ENCODE measurements around the gene ERC2. TPM values are rescaled to one million over a fixed set of nuclear protein-coding genes. Genes with fewer than 3 reads are reported as not detected.

The ERC2 gene
- total and polyA plus RNA-seq, 2 donors (not counting 3 experiments of a cell fraction or from before 2014, with no cell fraction given), result 5.6 to 15.5 TPM

DNA sequence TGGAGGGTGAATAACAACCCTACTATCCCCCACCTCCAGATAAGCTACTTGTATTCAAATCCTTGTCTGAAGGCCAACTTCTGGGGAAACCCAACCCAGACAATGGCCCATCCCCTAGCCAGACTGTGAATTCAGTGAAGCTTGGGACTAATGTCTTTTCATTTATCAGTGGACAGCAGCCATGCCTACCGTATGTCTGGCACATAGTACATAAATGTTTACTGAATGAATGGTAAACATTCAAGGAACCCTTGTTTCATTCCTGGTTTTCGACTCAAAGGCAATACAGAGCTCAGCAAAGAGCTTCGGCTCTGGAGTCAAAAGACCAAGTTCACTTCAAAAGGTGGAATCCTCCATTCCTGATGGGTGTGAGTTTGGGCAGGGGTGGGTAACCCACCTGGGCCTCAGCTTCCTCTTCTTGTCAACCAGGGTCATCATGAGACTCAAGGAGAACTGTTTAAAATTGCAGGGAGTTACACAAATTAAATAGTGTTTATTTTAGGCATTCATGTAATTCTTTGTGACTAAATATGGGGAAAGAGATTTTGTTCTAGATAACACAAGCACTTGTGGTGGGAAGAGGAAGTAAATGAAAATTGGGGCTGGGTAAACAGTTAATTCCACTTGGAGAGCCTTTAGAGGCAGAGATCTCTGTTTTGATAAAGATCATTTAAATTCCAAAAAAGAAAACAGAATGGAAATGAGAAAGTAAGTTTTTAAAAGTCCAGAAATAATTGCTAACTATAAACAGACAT, 677.5 kb downstream of the ERC2 start:
- no peak for TF ChIP-seq GATA2 (IDR thresholded peaks at IDR 0.05; ENCODE audit: insufficient read depth, insufficient read length, low read depth, low read length)
- TF ChIP-seq JUN (IDR thresholded peaks at IDR 0.05; ENCODE audit: borderline replicate concordance, insufficient read depth, insufficient read length, low read depth), result no peak
- TF ChIP-seq MAX (IDR thresholded peaks at IDR 0.05; ENCODE audit: insufficient read depth, insufficient read length), result no peak
- no peak for TF ChIP-seq FOS (IDR thresholded peaks at IDR 0.05; ENCODE audit: borderline replicate concordance, insufficient read depth, low read length)
- no peak for TF ChIP-seq EZH2 (IDR thresholded peaks at IDR 0.05; ENCODE audit: borderline replicate concordance, low read depth, low read length, severe bottlenecking)
- TF ChIP-seq POLR2A (IDR thresholded peaks at IDR 0.05; ENCODE audit: low read depth, low read length), result no peak
- no peak for TF ChIP-seq POLR2AphosphoS5 (IDR thresholded peaks at IDR 0.05; ENCODE audit: insufficient read depth, low read depth, low read length)
- no peak for TF ChIP-seq CTCF (IDR thresholded peaks at IDR 0.05; ENCODE audit: extremely low read depth in 1 of 2, insufficient read depth in 1 of 2, low read depth in 1 of 2, low read length in 2 of 2)
- TF ChIP-seq MYC (IDR thresholded peaks at IDR 0.05; ENCODE audit: low read depth, low read length), result no peak
- Histone ChIP-seq H3K9me1 (replicated peaks; ENCODE audit: control insufficient read depth, extremely low read depth, insufficient read depth, low read length) (no peaks in the 10 kb centered on the region), H4K20me1 (replicated peaks; ENCODE audit: control insufficient read depth, extremely low read depth, insufficient read depth, low read length) (no peaks in the 10 kb centered on the region), H3K4me3 (replicated peaks in 1 of 3; ENCODE audit: insufficient read depth in 1 of 3, low read depth in 1 of 3, low read length in 3 of 3) (no peak overlapping the region), H3K4me2 (ENCODE audit: insufficient read depth, low read length) (no peak overlapping the region), H3K79me2 (ENCODE audit: control insufficient read depth, insufficient read depth, low read length) (no peaks in the 10 kb centered on the region), H3K4me1 (ENCODE audit: control insufficient read depth, extremely low read depth, insufficient read depth, low read length) (no peaks in the 10 kb centered on the region), H3K9ac (replicated peaks; ENCODE audit: extremely low read depth, insufficient read depth, low read length) (no peak overlapping the region), H2AFZ (ENCODE audit: low read depth, low read length) (no peak overlapping the region), H3K27me3 (ENCODE audit: control insufficient read depth in 2 of 2, insufficient read depth in 2 of 2, low read length in 2 of 2) (no peaks in the 10 kb centered on the region), H3K36me3 (ENCODE audit: control insufficient read depth in 2 of 2, extremely low read depth in 1 of 2, insufficient read depth in 2 of 2, low read length in 2 of 2) (no peaks in the 10 kb centered on the region), H3K27ac (ENCODE audit: insufficient read depth, low read depth, low read length) (no peak overlapping the region), H3K9me3 (replicated peaks; ENCODE audit: control insufficient read depth, insufficient read depth, low read length) (no peaks in the 10 kb centered on the region)
- no TSS peak for BruUV-seq (replicated peaks)
- intact Hi-C loops (cut with micrococcal nuclease) (loop anchor here (10.0 kb wide), 1 partner anchor 254 kb away; no protein-coding TSS in a partner anchor), dilution Hi-C loops (cut with MboI; ENCODE audit: extremely low pct_ligation_motif_present, low sequenced_read_pairs) (no loop called here)
- DNase-seq (ENCODE audit: low read depth, low spot score) (no peak), FAIRE-seq (no peak)
- CTCF ChIA-PET, result no interaction called here
- POLR2A ChIA-PET, result no interaction called here
